Endothelial cell of umbilical vein (primary cell): ENCODE measurements around the gene AJUBA. TPM values are rescaled to one million over a fixed set of nuclear protein-coding genes. Genes with fewer than 3 reads are reported as not detected.
A peak's percentile ranks its signal among the peaks of the same experiment; 100 is the strongest.

ENCODE experiments used
- BruUV-seq: library from RNA; stranded (reverse); fragments of 400-500 nt; replicated peaks from 2 replicates; lab custom pipeline; 2021; lab: Mats Ljungman, UMichigan
- CTCF ChIA-PET: fragments of 300-600, 350-600 bp; sonication (Branson Sonifier 250); formaldehyde crosslinking; loops from one replicate; lab custom pipeline; 2021; ENCODE audit warnings: antibody characterized with exemption, inconsistent platforms; lab: Charles Lee
- POLR2A ChIA-PET: fragments of 300-600, 350-600 bp; sonication (Branson Sonifier 250); formaldehyde crosslinking; loops from one replicate; lab custom pipeline; 2021; ENCODE audit warnings: antibody characterized with exemption, inconsistent platforms; lab: Charles Lee
- DNase-seq: peaks from one replicate; pipeline ENCODE4 v3.0.0-alpha.2; 2011; ENCODE audit warnings: low read depth, low spot score
- FAIRE-seq: peaks from 2 replicates; lab custom pipeline; 2011; peaks lifted over from hg19 to GRCh38; lab: Jason Lieb, UNC
- H2AFZ ChIP-seq: 2 replicates; pipeline ENCODE4 v1.6.0; 2012; ENCODE audit warnings: low read depth, low read length, control low read depth, inconsistent platforms
- H3K27ac ChIP-seq: 2 replicates; pipeline ENCODE4 v1.5.1; 2011; ENCODE audit warnings: low read depth, mild to moderate bottlenecking, control low read depth, low read length, moderate library complexity; ENCODE audit not compliant: insufficient read depth
- H3K27me3 ChIP-seq, 2 experiments: 2 replicates each; pipeline versions ENCODE4 v1.6.0 to v1.6.1; 2011; ENCODE audit warnings: low read length in 2 of 2, mixed read lengths in 1 of 2; ENCODE audit not compliant: control insufficient read depth in 2 of 2, insufficient read depth in 2 of 2
- H3K36me3 ChIP-seq, 2 experiments: 2 replicates in 1 of 2; 3 replicates in 1 of 2; pipeline ENCODE4 v1.5.1; 2011; ENCODE audit warnings: low read length in 2 of 2, mild to moderate bottlenecking in 1 of 2, moderate library complexity in 1 of 2; ENCODE audit not compliant: control insufficient read depth in 2 of 2, insufficient read depth in 2 of 2; ENCODE audit errors: extremely low read depth in 1 of 2
- H3K4me1 ChIP-seq: 3 replicates; pipeline ENCODE4 v1.5.1; 2011; ENCODE audit warnings: mild to moderate bottlenecking, low read length; ENCODE audit not compliant: control insufficient read depth, insufficient read depth; ENCODE audit errors: extremely low read depth
- H3K4me2 ChIP-seq: 2 replicates; pipeline ENCODE4 v1.6.1; 2011; ENCODE audit warnings: low read length, control low read depth, mixed read lengths; ENCODE audit not compliant: insufficient read depth
- H3K4me3 ChIP-seq, 3 experiments: fragments of 200-600 bp in 1 of 3; sonication (generic), shearing (Covaris generic) in 1 of 3; replicated peaks in 1 of 3; 2 replicates each; pipeline ENCODE4 v1.5.1; 2011 to 2016; ENCODE audit warnings: control low read depth in 3 of 3, low read length in 3 of 3, mild to moderate bottlenecking in 2 of 3, inconsistent platforms in 1 of 3, low read depth in 1 of 3, moderate library complexity in 1 of 3; ENCODE audit not compliant: insufficient read depth in 1 of 3
- H3K79me2 ChIP-seq: 2 replicates; pipeline ENCODE4 v1.6.0; 2012; ENCODE audit warnings: low read length, inconsistent platforms; ENCODE audit not compliant: control insufficient read depth, insufficient read depth
- H3K9ac ChIP-seq: replicated peaks from 2 replicates; pipeline ENCODE3; 2011; ENCODE audit warnings: low read length, control low read depth; ENCODE audit not compliant: insufficient read depth; ENCODE audit errors: extremely low read depth
- H3K9me1 ChIP-seq: replicated peaks from 3 replicates; pipeline ENCODE4 v1.6.0; 2011; ENCODE audit warnings: mild to moderate bottlenecking, low read length; ENCODE audit not compliant: control insufficient read depth, insufficient read depth; ENCODE audit errors: extremely low read depth
- H3K9me3 ChIP-seq: replicated peaks from 2 replicates; pipeline ENCODE4 v1.5.1; 2012; ENCODE audit warnings: low read length, inconsistent platforms; ENCODE audit not compliant: control insufficient read depth, insufficient read depth
- H4K20me1 ChIP-seq: replicated peaks from 2 replicates; pipeline ENCODE3; 2011; ENCODE audit warnings: mild to moderate bottlenecking, low read length; ENCODE audit not compliant: control insufficient read depth, insufficient read depth; ENCODE audit errors: extremely low read depth
- CTCF ChIP-seq, 2 donors: IDR thresholded peaks; 1 replicate in 1 of 2; 2 replicates in 1 of 2; pipeline ENCODE4 v1.5.1; 2011; ENCODE audit warnings: low read length in 2 of 2, mild to moderate bottlenecking in 2 of 2, moderate library complexity in 2 of 2, control low read depth in 1 of 2, inconsistent platforms in 1 of 2, low read depth in 1 of 2; ENCODE audit not compliant: insufficient read depth in 1 of 2; ENCODE audit errors: extremely low read depth in 1 of 2
- EZH2 ChIP-seq: IDR thresholded peaks from 2 replicates; pipeline ENCODE4 v1.6.1; 2012; ENCODE audit warnings: borderline replicate concordance, low read depth, mild to moderate bottlenecking, moderate library complexity, low read length, inconsistent platforms; ENCODE audit not compliant: severe bottlenecking
- GATA2 ChIP-seq: IDR thresholded peaks from 2 replicates; pipeline ENCODE4 v1.7.0; 2011; ENCODE audit warnings: low read depth, mild to moderate bottlenecking, moderate library complexity, mixed read lengths, low read length; ENCODE audit not compliant: insufficient read length, insufficient read depth
- JUN ChIP-seq: IDR thresholded peaks from 2 replicates; pipeline ENCODE4 v1.6.1; 2011; ENCODE audit warnings: borderline replicate concordance, low read depth; ENCODE audit not compliant: insufficient read length, insufficient read depth
- POLR2A ChIP-seq: IDR thresholded peaks from 2 replicates; pipeline ENCODE4 v1.6.1; 2012; ENCODE audit warnings: low read depth, mild to moderate bottlenecking, control low read depth, low read length
- POLR2AphosphoS5 ChIP-seq: IDR thresholded peaks from 2 replicates; pipeline ENCODE4 v1.6.1; 2012; ENCODE audit warnings: low read depth, mild to moderate bottlenecking, control low read depth, low read length, moderate library complexity; ENCODE audit not compliant: insufficient read depth
- dilution Hi-C: fragments of 300-500 bp; cut with MboI; formaldehyde crosslinking; loops from one replicate; pipeline ENCODE4 v1.15.0; 2019; ENCODE audit warnings: low sequenced_read_pairs; ENCODE audit not compliant: extremely low pct_ligation_motif_present
- intact Hi-C: fragments of 100-400 bp; cut with micrococcal nuclease; formaldehyde crosslinking; loops from one replicate; pipeline ENCODE4 v1.10.0; 2022
- polyA plus RNA-seq, 4 experiments: library from polyadenylated mRNA; depleted of rRNA in 3 of 4; stranded (reverse) in 3 of 4; unstranded in 1 of 4; fragments of >200 nt; gene quantifications; 2 replicates each; pipeline versions ENCODE4 v1.2.1 to v1.2.3, GENCODE V29; 2011 to 2012; ENCODE audit warnings: missing spikeins in 1 of 4
- total RNA-seq: library from RNA; stranded (reverse); gene quantifications from 2 replicates; pipeline ENCODE4 v1.2.3, GENCODE V29; 2021
- TF ChIP-seq, protein P1 (sequence below): IDR thresholded peaks from 2 replicates; pipeline ENCODE4 v1.6.1; 2011; ENCODE audit not compliant: insufficient read depth, insufficient read length

The AJUBA gene
- total and polyA plus RNA-seq, 2 donors (not counting 3 experiments of a cell fraction or from before 2014, with no cell fraction given), result 50.0 to 61.7 TPM

DNA sequence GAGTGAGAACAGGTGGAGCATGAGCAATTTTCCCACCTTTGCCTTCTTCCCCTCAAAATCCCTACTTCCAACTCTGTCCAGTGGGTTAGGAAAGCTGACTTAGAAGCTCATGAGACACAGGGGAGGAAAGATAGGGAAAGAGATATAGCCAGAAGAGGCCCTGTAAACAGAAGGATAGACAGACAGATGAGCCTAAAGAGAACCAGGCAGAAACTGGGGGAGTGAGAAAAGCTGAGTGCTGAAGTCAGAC lies 5.0 kb downstream of the AJUBA start:
- Histone ChIP-seq H3K27me3 (no peaks in the 10 kb centered on the region), H3K4me2 (peak overlapping the region; percentile 57), H2AFZ (no peak overlapping the region), H3K4me1 (peaks cover 50% of the 10 kb centered on the region), H4K20me1 (no peaks in the 10 kb centered on the region), H3K9me1 (no peaks in the 10 kb centered on the region), H3K4me3 (peak overlapping the region in 1 of 3 experiments; percentile 4), H3K36me3 (peaks cover 19 to 26% of the 10 kb centered on the region in 2 experiments), H3K79me2 (peaks cover 46% of the 10 kb centered on the region), H3K27ac (peak overlapping the region; percentile 80), H3K9ac (peak overlapping the region; percentile 69), H3K9me3 (no peaks in the 10 kb centered on the region)
- intact Hi-C loops (loop anchor here (2.0 kb wide), 1 partner anchor 21 kb away; the partner anchor contains the start of gene HAUS4), dilution Hi-C loops (no loop called here)
- ChIA-PET CTCF (interaction anchor here (0.9 to 3.0 kb wide), 10 partner anchors 9 to 105 kb away, joined by 3 to 39 read pairs (median 6); partner anchors contain the start of genes CDH24 and PRMT5), POLR2A (interaction anchor here (0.5 to 1.5 kb wide), 3 partner anchors 9 to 406 kb away, joined by 3 to 9 read pairs (median 5); partner anchors contain the start of gene PRMT5)
- BruUV-seq, result no TSS peak
- no peak for FAIRE-seq
- DNase-seq, result no peak
- TF ChIP-seq CTCF (IDR thresholded peaks at IDR 0.05; ENCODE audit: extremely low read depth in 1 of 2, insufficient read depth in 1 of 2, low read depth in 1 of 2, low read length in 2 of 2) (no peak), GATA2 (no peak), JUN (no peak), EZH2 (no peak), POLR2AphosphoS5 (no peak), POLR2A (no peak)
- TF ChIP-seq, protein P1, sequence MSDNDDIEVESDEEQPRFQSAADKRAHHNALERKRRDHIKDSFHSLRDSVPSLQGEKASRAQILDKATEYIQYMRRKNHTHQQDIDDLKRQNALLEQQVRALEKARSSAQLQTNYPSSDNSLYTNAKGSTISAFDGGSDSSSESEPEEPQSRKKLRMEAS, result no peak
